SK-N-SH (cell line): Measurements from ENCODE around the gene MGAT5. TPM values are rescaled to one million over a fixed set of nuclear protein-coding genes. Genes with fewer than 3 reads are reported as not detected.

Experiments
- CTCF ChIA-PET: fragments of 300-600, 350-600 bp; formaldehyde crosslinking; extraction: SDS; loops from one replicate; lab custom pipeline; 2021; lab: Yijun Ruan, JAX
- POLR2A ChIA-PET: fragments of 350-600 bp; sonication (Branson Sonifier 250); formaldehyde crosslinking; extraction: SDS; loops from one replicate; lab custom pipeline; 2020; ENCODE audit warnings: antibody characterized with exemption, inconsistent platforms; lab: Yijun Ruan, JAX
- DNase-seq: peaks from one replicate; pipeline ENCODE4 v3.0.0; 2012
- H2AFZ ChIP-seq: fragments of 200-600 bp; sonication (generic); 2 replicates; pipeline ENCODE4 v1.8.1; 2016; ENCODE audit warnings: antibody characterized with exemption, mild to moderate bottlenecking, low read depth
- H3F3A ChIP-seq: fragments of 200-600 bp; sonication (generic); replicated peaks from 2 replicates; pipeline ENCODE3; 2016; ENCODE audit warnings: antibody characterized with exemption, mild to moderate bottlenecking; ENCODE audit not compliant: insufficient read depth
- H3K27ac ChIP-seq, 2 experiments: fragments of 200-500 bp in 1 of 2; fragments of 200-600 bp in 1 of 2; sonication (Bioruptor generic) in 1 of 2; sonication (generic), shearing (Covaris generic) in 1 of 2; 2 replicates each; pipeline versions ENCODE4 v1.5.1 to v1.6.1; 2014 to 2016; ENCODE audit warnings: low read depth in 2 of 2, inconsistent platforms in 1 of 2, low read length in 1 of 2, mild to moderate bottlenecking in 1 of 2, mixed read lengths in 1 of 2
- H3K27me3 ChIP-seq: fragments of 200-600 bp; sonication (generic), shearing (Covaris generic); 2 replicates; pipeline ENCODE4 v1.6.1; 2016; ENCODE audit warnings: mixed run types; ENCODE audit not compliant: insufficient read depth
- H3K36me3 ChIP-seq, 2 experiments: fragments of 200-500 bp in 1 of 2; fragments of 200-600 bp in 1 of 2; sonication (Bioruptor generic) in 1 of 2; sonication (generic) in 1 of 2; replicated peaks in 1 of 2; 2 replicates each; pipeline versions ENCODE3 to v1.5.1; 2014 to 2016; ENCODE audit warnings: low read length in 1 of 2, mild to moderate bottlenecking in 1 of 2; ENCODE audit not compliant: insufficient read depth in 2 of 2, control insufficient read depth in 1 of 2
- H3K4me1 ChIP-seq, 2 experiments: fragments of 200-500 bp in 1 of 2; fragments of 200-600 bp in 1 of 2; sonication (Bioruptor generic) in 1 of 2; sonication (generic), shearing (Covaris generic) in 1 of 2; 2 replicates each; pipeline versions ENCODE4 v1.5.1 to v1.6.1; 2014 to 2016; ENCODE audit warnings: low read depth in 1 of 2, low read length in 1 of 2, mixed run types in 1 of 2; ENCODE audit not compliant: insufficient read depth in 2 of 2, control insufficient read depth in 1 of 2
- H3K4me2 ChIP-seq: fragments of 200-600 bp; sonication (generic), shearing (Covaris generic); 2 replicates; pipeline ENCODE4 v1.6.1; 2017; ENCODE audit warnings: mixed run types
- H3K4me3 ChIP-seq, 2 experiments: fragments of 200-500 bp in 1 of 2; fragments of 200-600 bp in 1 of 2; sonication (Bioruptor generic) in 1 of 2; sonication (generic), shearing (Covaris generic) in 1 of 2; 2 replicates each; pipeline versions ENCODE4 v1.5.1 to v1.8.1; 2014 to 2016; ENCODE audit warnings: low read depth in 2 of 2, inconsistent platforms in 1 of 2, low read length in 1 of 2, mild to moderate bottlenecking in 1 of 2, mixed read lengths in 1 of 2, moderate library complexity in 1 of 2
- H3K79me2 ChIP-seq: fragments of 200-600 bp; sonication (generic); 2 replicates; pipeline ENCODE4 v1.8.1; 2017; ENCODE audit warnings: mild to moderate bottlenecking; ENCODE audit not compliant: insufficient read depth
- H3K9ac ChIP-seq: fragments of 200-600 bp; sonication (generic); 2 replicates; pipeline ENCODE4 v1.6.1; 2017; ENCODE audit warnings: mixed run types
- H3K9me2 ChIP-seq: fragments of 200-600 bp; sonication (generic); 2 replicates; pipeline ENCODE4 v1.6.1; 2017; ENCODE audit warnings: mixed run types
- H3K9me3 ChIP-seq: fragments of 200-600 bp; sonication (generic); 2 replicates; pipeline ENCODE4 v1.6.1; 2017; ENCODE audit warnings: mixed run types, mild to moderate bottlenecking, moderate library complexity
- H4K20me1 ChIP-seq: fragments of 200-600 bp; sonication (generic); 2 replicates; pipeline ENCODE4 v1.6.1; 2017; ENCODE audit warnings: mild to moderate bottlenecking, mixed run types; ENCODE audit not compliant: insufficient read depth
- CHD2 ChIP-seq: fragments of 150-350 bp; IDR thresholded peaks from 2 replicates; pipeline ENCODE4 v1.6.1; 2018; ENCODE audit warnings: low read length; ENCODE audit not compliant: partially characterized antibody
- EZH2phosphoT487 ChIP-seq: fragments of 200-600 bp; sonication (generic); IDR thresholded peaks from 2 replicates; pipeline ENCODE4 v1.6.1; 2017; ENCODE audit warnings: low read depth, mixed run types, mild to moderate bottlenecking, antibody characterized with exemption, moderate library complexity, borderline replicate concordance
- FOSL2 ChIP-seq: IDR thresholded peaks from 2 replicates; pipeline ENCODE4 v1.4.0; 2012; ENCODE audit warnings: low read depth, mild to moderate bottlenecking, moderate library complexity, borderline replicate concordance
- GABPA ChIP-seq: IDR thresholded peaks from 2 replicates; pipeline ENCODE4 v1.4.0; 2012; ENCODE audit warnings: low read depth, mild to moderate bottlenecking
- JUND ChIP-seq: IDR thresholded peaks from 2 replicates; pipeline ENCODE4 v1.4.0; 2012
- MXI1 ChIP-seq: IDR thresholded peaks from 2 replicates; pipeline ENCODE4 v1.6.1; 2012; ENCODE audit warnings: mild to moderate bottlenecking, low read depth, low read length, improper control_type of control experiment
- NFIC ChIP-seq: IDR thresholded peaks from 2 replicates; pipeline ENCODE4 v1.4.0; 2012; ENCODE audit warnings: borderline replicate concordance
- NRF1 ChIP-seq: IDR thresholded peaks from 2 replicates; pipeline ENCODE4 v1.6.1; 2012; ENCODE audit warnings: low read depth, mild to moderate bottlenecking, low read length
- POLR2AphosphoS5 ChIP-seq: IDR thresholded peaks from 2 replicates; pipeline ENCODE4 v1.6.1; 2012; ENCODE audit warnings: low read depth, low read length
- RAD21 ChIP-seq: IDR thresholded peaks from 2 replicates; pipeline ENCODE4 v1.6.1; 2012; ENCODE audit warnings: mild to moderate bottlenecking, low read length
- RCOR1 ChIP-seq: fragments of 150-350 bp; IDR thresholded peaks from 2 replicates; pipeline ENCODE4 v1.6.1; 2017; ENCODE audit warnings: antibody characterized with exemption, low read length
- RXRA ChIP-seq: IDR thresholded peaks from 2 replicates; pipeline ENCODE4 v1.4.0; 2012; ENCODE audit warnings: low read depth, mild to moderate bottlenecking, borderline replicate concordance
- SIN3A ChIP-seq: IDR thresholded peaks from 2 replicates; pipeline ENCODE4 v1.6.1; 2012; ENCODE audit warnings: low read depth, mild to moderate bottlenecking, low read length, moderate library complexity, borderline replicate concordance
- TAF1 ChIP-seq: IDR thresholded peaks from 2 replicates; pipeline ENCODE4 v1.6.1; 2012; ENCODE audit warnings: low read depth, mild to moderate bottlenecking, low read length, moderate library complexity, borderline replicate concordance
- YY1 ChIP-seq: IDR thresholded peaks from 2 replicates; pipeline ENCODE4 v1.4.0; 2012; ENCODE audit warnings: low read depth, mild to moderate bottlenecking
- WGBS: methylation state at CpG from one replicate; pipeline ENCODE4 v1.1.6; 2017; ENCODE audit warnings: low lambda C conversion rate; 5-methylcytosine and 5-hydroxymethylcytosine counted together
- polyA plus RNA-seq, 3 experiments: library from polyadenylated mRNA; depleted of rRNA; stranded (reverse); fragments of >200 nt; gene quantifications; 2 replicates each; pipeline ENCODE4 v1.2.3, GENCODE V29; 2012
- TF ChIP-seq, protein P1 (sequence below): IDR thresholded peaks from 2 replicates; pipeline ENCODE4 v1.4.0; 2012; ENCODE audit warnings: low read depth, borderline replicate concordance
- TF ChIP-seq, protein P2 (sequence below): IDR thresholded peaks from 2 replicates; pipeline ENCODE4 v1.4.0; 2012; ENCODE audit warnings: low read depth

The MGAT5 gene
- polyA plus RNA-seq, 1 of the 3 experiments (the other 2 are of a cell fraction): 18.2 TPM

DNA sequence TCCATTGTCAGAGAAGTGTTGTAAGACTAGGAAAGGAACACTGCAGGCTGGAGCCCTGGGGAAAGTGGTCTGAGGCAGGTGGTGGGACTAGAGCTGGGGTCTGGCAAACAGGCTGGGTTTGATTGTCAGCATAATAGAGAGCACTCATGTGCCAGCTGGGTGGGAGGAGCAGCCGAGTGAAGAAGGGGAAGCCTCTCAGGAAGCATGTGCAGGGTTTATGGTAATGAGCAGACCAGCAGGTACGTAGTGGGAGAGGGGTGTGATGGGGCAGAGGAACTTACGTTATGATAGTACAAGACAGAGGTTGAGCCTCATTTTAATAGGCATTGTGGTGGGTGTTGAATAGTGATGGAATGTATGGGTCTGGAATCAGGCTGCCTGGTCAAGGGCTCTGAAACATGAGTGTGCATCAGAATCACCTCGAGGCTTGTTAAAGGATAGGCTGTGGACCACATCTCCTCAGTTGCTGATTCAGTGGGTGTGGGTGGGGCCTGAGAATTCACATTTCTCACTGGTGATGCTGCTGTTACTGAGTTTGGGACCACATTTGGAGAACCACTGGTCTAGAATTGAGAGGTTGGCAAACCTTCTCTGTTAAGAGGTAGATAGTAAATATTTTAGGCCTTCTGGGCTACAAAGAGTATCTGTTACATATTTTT, 1.7 kb upstream of the MGAT5 start:
- no peak for DNase-seq

DNA sequence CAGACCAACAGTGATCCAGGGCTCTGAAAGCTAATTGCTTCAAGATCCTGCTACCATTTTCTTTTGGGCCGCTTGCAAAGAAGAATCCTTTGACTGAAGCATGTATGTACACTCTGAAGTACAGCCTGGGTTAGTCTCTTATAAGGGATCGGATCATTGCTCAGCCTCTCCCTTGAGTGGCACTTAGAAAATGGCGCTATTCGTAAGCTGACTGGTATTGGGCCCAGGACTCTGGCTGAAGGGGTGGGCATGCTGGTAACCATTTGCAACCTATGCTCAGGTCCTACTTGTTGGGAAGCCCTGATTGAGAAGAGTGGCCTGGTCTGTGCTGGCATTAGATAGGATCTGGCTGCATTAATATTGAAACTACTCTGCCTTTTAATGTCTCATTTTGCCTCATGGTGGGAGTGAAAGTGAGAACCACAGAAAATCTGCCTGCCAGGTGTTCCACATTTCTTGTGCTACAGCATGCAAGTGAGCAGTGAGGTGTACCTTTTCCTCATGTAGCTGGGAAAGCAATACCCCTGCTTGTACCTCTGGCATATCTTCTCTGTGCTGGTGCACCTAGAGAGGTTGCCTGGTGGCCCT, 661 bp upstream of the MGAT5 start:
- Histone ChIP-seq H4K20me1 (no peaks in the 10 kb centered on the region), H3K27me3 (no peaks in the 10 kb centered on the region), H3K9ac (no peak overlapping the region), H3K36me3 (peaks cover 6 to 7% of the 10 kb centered on the region in 2 experiments), H3K9me2 (no peaks in the 10 kb centered on the region), H3K9me3 (no peaks in the 10 kb centered on the region), H3K4me1 (peaks cover 0 to 20% of the 10 kb centered on the region in 2 experiments; a peak in 1 of 4 replicates), H2AFZ (no peak overlapping the region), H3K4me3 (no peak overlapping the region), H3K79me2 (no peaks in the 10 kb centered on the region)
- POLR2A ChIA-PET: no interaction called here
- WGBS: 98% methylated on average over 4 of the region's 4 CpGs
- CTCF ChIA-PET: interaction anchor here (0.7 to 6.1 kb wide), 4 partner anchors 9 to 159 kb away, joined by 3 to 30 read pairs (median 18); no protein-coding TSS in a partner anchor
- TF ChIP-seq MXI1: no peak
- no peak for TF ChIP-seq NRF1
- TF ChIP-seq RCOR1: no peak
- TF ChIP-seq NFIC: no peak
- no peak for TF ChIP-seq POLR2AphosphoS5
- TF ChIP-seq GABPA: no peak
- TF ChIP-seq, all 33 proteins: peak for 0
- DNase-seq: no peak
- Histone ChIP-seq H3F3A (no peaks in the 10 kb centered on the region), H3K27ac (peak overlapping the region in 1 of 2 experiments; percentile 39; a peak in 1 of 4 replicates), H3K4me2 (no peak overlapping the region)

More for the DNA sequence above, 1.7 kb upstream of the MGAT5 start:
- Histone ChIP-seq H3F3A (no peaks in the 10 kb centered on the region), H3K9me2 (no peaks in the 10 kb centered on the region), H3K9me3 (no peaks in the 10 kb centered on the region), H3K27me3 (no peaks in the 10 kb centered on the region), H3K36me3 (peaks cover 6 to 7% of the 10 kb centered on the region in 2 experiments), H4K20me1 (no peaks in the 10 kb centered on the region), H3K4me2 (no peak overlapping the region), H3K9ac (no peak overlapping the region), H3K79me2 (no peaks in the 10 kb centered on the region), H2AFZ (no peak overlapping the region), H3K4me3 (no peak overlapping the region), H3K27ac (no peak overlapping the region; a peak in 1 of 4 replicates), H3K4me1 (peaks cover 0 to 18% of the 10 kb centered on the region in 2 experiments; a peak in 1 of 4 replicates)
- ChIA-PET CTCF (interaction anchor here (0.7 to 6.1 kb wide), 4 partner anchors 8 to 134 kb away, joined by 3 to 30 read pairs (median 15); no protein-coding TSS in a partner anchor), POLR2A (no interaction called here)
- TF ChIP-seq EZH2phosphoT487 (no peak), RXRA (no peak), FOSL2 (no peak)
- 87% methylated on average over 4 of the region's 4 CpGs for WGBS

DNA sequence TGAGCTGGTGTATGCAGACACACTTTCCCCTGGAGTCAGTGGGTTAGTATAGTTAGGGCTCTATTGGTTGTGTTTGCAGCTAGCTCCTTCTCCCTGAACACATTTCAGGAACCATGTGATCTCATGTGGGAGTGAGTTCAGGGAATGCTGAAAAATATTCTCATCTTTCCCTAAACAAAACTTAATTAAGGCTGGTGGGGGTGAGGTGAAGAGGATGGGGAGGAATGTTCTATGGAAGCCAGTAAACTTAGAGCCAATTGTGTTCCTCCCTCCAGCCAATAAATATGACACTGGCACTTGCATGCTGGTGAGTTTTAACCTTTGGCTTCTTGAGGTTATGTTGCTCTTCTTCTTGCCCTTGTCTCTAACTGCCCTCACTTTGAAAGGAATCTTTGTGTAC, 952 bp downstream of the MGAT5 start:
- CTCF ChIA-PET: interaction anchor here (0.7 to 6.1 kb wide), 5 partner anchors 9 to 196 kb away, joined by 3 to 30 read pairs (median 9); no protein-coding TSS in a partner anchor
- no peak for DNase-seq
- TF ChIP-seq RCOR1 (no peak), SIN3A (no peak), TAF1 (no peak), NRF1 (no peak), RXRA (no peak), JUND (no peak), CHD2 (no peak), YY1 (no peak), POLR2AphosphoS5 (no peak), RAD21 (no peak)
- TF ChIP-seq, protein P1, sequence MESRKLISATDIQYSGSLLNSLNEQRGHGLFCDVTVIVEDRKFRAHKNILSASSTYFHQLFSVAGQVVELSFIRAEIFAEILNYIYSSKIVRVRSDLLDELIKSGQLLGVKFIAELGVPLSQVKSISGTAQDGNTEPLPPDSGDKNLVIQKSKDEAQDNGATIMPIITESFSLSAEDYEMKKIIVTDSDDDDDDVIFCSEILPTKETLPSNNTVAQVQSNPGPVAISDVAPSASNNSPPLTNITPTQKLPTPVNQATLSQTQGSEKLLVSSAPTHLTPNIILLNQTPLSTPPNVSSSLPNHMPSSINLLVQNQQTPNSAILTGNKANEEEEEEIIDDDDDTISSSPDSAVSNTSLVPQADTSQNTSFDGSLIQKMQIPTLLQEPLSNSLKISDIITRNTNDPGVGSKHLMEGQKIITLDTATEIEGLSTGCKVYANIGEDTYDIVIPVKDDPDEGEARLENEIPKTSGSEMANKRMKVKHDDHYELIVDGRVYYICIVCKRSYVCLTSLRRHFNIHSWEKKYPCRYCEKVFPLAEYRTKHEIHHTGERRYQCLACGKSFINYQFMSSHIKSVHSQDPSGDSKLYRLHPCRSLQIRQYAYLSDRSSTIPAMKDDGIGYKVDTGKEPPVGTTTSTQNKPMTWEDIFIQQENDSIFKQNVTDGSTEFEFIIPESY: no peak
- TF ChIP-seq, protein P2, sequence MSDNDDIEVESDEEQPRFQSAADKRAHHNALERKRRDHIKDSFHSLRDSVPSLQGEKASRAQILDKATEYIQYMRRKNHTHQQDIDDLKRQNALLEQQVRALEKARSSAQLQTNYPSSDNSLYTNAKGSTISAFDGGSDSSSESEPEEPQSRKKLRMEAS: no peak

More for the DNA sequence above, 952 bp downstream of the MGAT5 start:
- Histone ChIP-seq H3K27ac (no peak overlapping the region), H3F3A (no peaks in the 10 kb centered on the region), H3K36me3 (peaks cover 6 to 7% of the 10 kb centered on the region in 2 experiments), H3K4me3 (no peak overlapping the region), H3K79me2 (no peaks in the 10 kb centered on the region), H4K20me1 (no peaks in the 10 kb centered on the region), H3K27me3 (no peaks in the 10 kb centered on the region), H3K9me2 (no peaks in the 10 kb centered on the region), H3K4me2 (no peak overlapping the region), H3K9me3 (no peaks in the 10 kb centered on the region), H3K9ac (no peak overlapping the region), H3K4me1 (peaks cover 0 to 34% of the 10 kb centered on the region in 2 experiments; a peak in 1 of 4 replicates), H2AFZ (no peak overlapping the region)
- POLR2A ChIA-PET: no interaction called here
